ENCODE data around the gene ELF3. TPM values are rescaled to one million over a fixed set of nuclear protein-coding genes. Genes with fewer than 3 reads are reported as not detected.

Gene ELF3
- total and polyA plus RNA-seq, 2 of the 8 experiments (the other 6 are each of a cell fraction or from before 2014, with no cell fraction given) = 17.3 to 25.0 TPM

DNA sequence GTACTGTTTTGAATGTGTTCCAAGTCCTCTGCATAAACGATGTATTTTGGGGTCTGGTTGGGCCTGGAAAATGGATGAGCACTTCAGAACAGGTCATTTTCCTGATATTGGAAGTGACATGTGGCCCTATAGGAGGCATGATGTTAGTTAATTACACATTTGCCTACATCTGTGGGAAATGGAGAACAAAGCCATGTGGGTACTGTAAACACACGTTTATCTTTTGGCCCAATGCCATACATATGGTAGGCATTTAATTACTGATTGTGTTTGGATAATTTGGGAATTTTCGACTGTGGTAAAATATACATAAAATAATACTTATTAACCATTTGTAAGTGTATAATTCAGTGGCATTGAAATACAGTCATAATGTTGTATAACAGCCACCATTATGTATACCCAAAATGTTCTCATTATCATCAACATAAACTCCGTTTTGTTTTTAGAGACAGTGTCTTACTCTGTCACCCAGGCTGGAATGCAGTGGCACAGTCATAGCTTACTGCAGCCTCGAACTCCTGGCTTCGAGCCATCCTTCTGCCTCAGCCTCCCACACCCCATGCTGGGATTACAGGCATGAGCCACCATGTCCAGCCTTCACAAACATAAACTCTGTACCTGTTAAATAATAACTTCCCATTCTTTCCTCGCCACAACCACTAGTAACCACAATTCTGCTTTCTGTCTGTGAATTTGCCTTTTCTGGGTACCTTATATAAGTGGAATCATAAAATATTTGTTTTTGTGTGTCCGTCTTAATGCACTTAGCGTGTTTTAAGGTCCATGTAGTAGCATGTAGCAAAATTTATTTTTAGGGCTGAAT lies 39.8 kb upstream of the ELF3 start:
- H2AK5ac ChIP-seq (ENCODE audit: low read depth, low read length) = no peak overlapping the region
- H3K27me3 ChIP-seq (replicated peaks in 1 of 4; ENCODE audit: control insufficient read depth in 3 of 4, extremely low read depth in 1 of 4, insufficient read depth in 3 of 4, low read length in 3 of 4) = no peaks in the 10 kb centered on the region
- H3K36me3 ChIP-seq (ENCODE audit: control insufficient read depth in 2 of 4, insufficient read depth in 4 of 4, low read length in 3 of 4) = peaks cover 6 to 47% (median 31%) of the 10 kb centered on the region in 4 experiments
- H4K5ac ChIP-seq (ENCODE audit: insufficient read length, low read depth, low read length) = no peak overlapping the region
- no peak overlapping the region for H2BK20ac ChIP-seq (ENCODE audit: low read length)
- ChIA-PET POLR2A (ENCODE audit: partially characterized antibody) (interaction anchor here (1.0 to 3.3 kb wide), 4 partner anchors 12 to 29 kb away, joined by 3 to 13 read pairs (median 3); partner anchors contain the start of genes RNPEP and TIMM17A), CTCF (ENCODE audit: partially characterized antibody) (interaction anchor here (0.9 to 5.0 kb wide), 6 partner anchors 30 to 93 kb away, joined by 3 to 77 read pairs (median 12); no protein-coding TSS in a partner anchor)
- H2BK12ac ChIP-seq (ENCODE audit: low read depth, low read length) = no peak overlapping the region
- WGBS, 2 experiments (ENCODE audit: extremely low coverage in 1 of 2, insufficient coverage in 1 of 2, insufficient read length in 1 of 2, insufficient replicate concordance in 2 of 2, low coverage in 1 of 2, low lambda C conversion rate in 2 of 2, missing lambda C conversion rate in 1 of 2) = 82% methylated on average over 9 of the region's 9 CpGs; no CpG with 5 or more reads in 1 of the 2 experiments
- H4K8ac ChIP-seq (ENCODE audit: extremely low read depth, insufficient read depth, low read length) = no peak overlapping the region
- H3K14ac ChIP-seq (ENCODE audit: insufficient read length) = no peak overlapping the region
- H3K56ac ChIP-seq (replicated peaks; ENCODE audit: insufficient read length, low read depth, low read length) = no peak overlapping the region
- H3K4me1 ChIP-seq (replicated peaks in 1 of 4; ENCODE audit: control insufficient read depth in 3 of 4, insufficient read depth in 4 of 4, low read length in 3 of 4) = no peaks in the 10 kb centered on the region
- no peak overlapping the region for H3K18ac ChIP-seq (ENCODE audit: extremely low read depth, low read length)
- H3K79me1 ChIP-seq (ENCODE audit: low read depth, low read length) = no peaks in the 10 kb centered on the region
- H2BK15ac ChIP-seq (ENCODE audit: low read length) = no peak overlapping the region
- no peaks in the 10 kb centered on the region for H3K9me3 ChIP-seq (ENCODE audit: insufficient read depth in 2 of 2, low read depth in 1 of 2, low read length in 1 of 2)
- no peak overlapping the region for H2BK120ac ChIP-seq (replicated peaks; ENCODE audit: low read depth, low read length)
- no peak overlapping the region for H3K4me3 ChIP-seq (ENCODE audit: extremely low read depth in 1 of 4, insufficient read depth in 2 of 4, low read depth in 3 of 4, low read length in 4 of 4)
- H3K9ac ChIP-seq (replicated peaks in 1 of 4; ENCODE audit: extremely low read depth in 1 of 4, low read depth in 3 of 4, low read length in 3 of 4) = no peak overlapping the region
- no peak overlapping the region for H3K23ac ChIP-seq (ENCODE audit: insufficient read length)
- H3K4me2 ChIP-seq (ENCODE audit: insufficient read depth in 1 of 2, low read depth in 2 of 2, low read length in 2 of 2) = no peak overlapping the region
- H3K27ac ChIP-seq (ENCODE audit: low read depth, low read length) = no peak overlapping the region
- DNase-seq (ENCODE audit: low read depth in 1 of 2, low spot score in 2 of 2) = no peak
- H3K79me2 ChIP-seq (ENCODE audit: control insufficient read depth in 1 of 2, insufficient read depth in 2 of 2, low read length in 2 of 2) = no peaks in the 10 kb centered on the region
- no peaks in the 10 kb centered on the region for H3K23me2 ChIP-seq (ENCODE audit: low read depth, low read length)
- peaks cover 0 to 3% of the 10 kb centered on the region in 2 experiments for H4K20me1 ChIP-seq (replicated peaks in 1 of 2; ENCODE audit: control insufficient read depth in 1 of 2, insufficient read depth in 2 of 2, low read length in 2 of 2)
- no peak overlapping the region for H4K91ac ChIP-seq (replicated peaks; ENCODE audit: insufficient read length, low read length)
- TF ChIP-seq SIRT6 (IDR thresholded peaks at IDR 0.05; ENCODE audit: low read length) (no peak), POLR2AphosphoS5 (IDR thresholded peaks at IDR 0.05; ENCODE audit: low read depth, low read length) (peak; percentile 18; the same call in 1 of the 2 replicates), RFX5 (IDR thresholded peaks at IDR 0.05; ENCODE audit: borderline replicate concordance, low read depth, low read length) (no peak), BCL11A (IDR thresholded peaks at IDR 0.05; ENCODE audit: low read depth in 2 of 2, low read length in 2 of 2) (no peak)
- no peak overlapping the region for H2BK5ac ChIP-seq (ENCODE audit: low read depth, low read length)
- no peak for FAIRE-seq
- no peak overlapping the region for H3K4ac ChIP-seq (replicated peaks; ENCODE audit: insufficient read length, low read depth, low read length)
- H2AFZ ChIP-seq (ENCODE audit: low read length) = no peak overlapping the region
